GM10266 (cell line): ENCODE data around the gene TLE6.

Source experiments
- DNase-seq: peaks from one replicate; pipeline ENCODE4 v3.0.0; 2012; ENCODE audit errors: extremely low spot score
- TF ChIP-seq, protein P1 (sequence below): IDR thresholded peaks from 2 replicates; pipeline ENCODE4 v1.5.1; 2012; ENCODE audit warnings: mild to moderate bottlenecking, low read depth; ENCODE audit not compliant: control insufficient read depth, insufficient read depth; ENCODE audit errors: missing control alignments

The TLE6 gene

DNA sequence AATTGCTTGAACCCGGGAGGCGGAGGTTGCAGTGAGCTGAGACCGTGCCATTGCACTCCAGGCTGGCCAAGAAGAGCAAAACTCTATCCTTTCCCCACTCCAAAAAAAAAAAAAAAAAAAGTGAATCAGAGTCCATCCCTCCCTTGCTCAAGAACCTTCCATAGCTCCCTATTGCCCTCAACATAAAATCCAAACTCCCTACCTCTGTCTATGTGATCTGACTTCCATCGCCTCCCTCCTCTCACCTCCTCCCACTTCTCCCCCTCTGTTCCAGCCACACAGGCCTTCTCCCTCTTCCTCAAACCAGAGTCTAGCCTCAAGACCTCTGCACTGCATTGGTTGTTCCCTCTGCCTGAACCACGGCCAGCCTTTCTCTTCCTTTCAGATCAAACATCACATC, 61.8 kb downstream of the TLE6 start:
- DNase-seq, result no peak
- TF ChIP-seq, protein P1, sequence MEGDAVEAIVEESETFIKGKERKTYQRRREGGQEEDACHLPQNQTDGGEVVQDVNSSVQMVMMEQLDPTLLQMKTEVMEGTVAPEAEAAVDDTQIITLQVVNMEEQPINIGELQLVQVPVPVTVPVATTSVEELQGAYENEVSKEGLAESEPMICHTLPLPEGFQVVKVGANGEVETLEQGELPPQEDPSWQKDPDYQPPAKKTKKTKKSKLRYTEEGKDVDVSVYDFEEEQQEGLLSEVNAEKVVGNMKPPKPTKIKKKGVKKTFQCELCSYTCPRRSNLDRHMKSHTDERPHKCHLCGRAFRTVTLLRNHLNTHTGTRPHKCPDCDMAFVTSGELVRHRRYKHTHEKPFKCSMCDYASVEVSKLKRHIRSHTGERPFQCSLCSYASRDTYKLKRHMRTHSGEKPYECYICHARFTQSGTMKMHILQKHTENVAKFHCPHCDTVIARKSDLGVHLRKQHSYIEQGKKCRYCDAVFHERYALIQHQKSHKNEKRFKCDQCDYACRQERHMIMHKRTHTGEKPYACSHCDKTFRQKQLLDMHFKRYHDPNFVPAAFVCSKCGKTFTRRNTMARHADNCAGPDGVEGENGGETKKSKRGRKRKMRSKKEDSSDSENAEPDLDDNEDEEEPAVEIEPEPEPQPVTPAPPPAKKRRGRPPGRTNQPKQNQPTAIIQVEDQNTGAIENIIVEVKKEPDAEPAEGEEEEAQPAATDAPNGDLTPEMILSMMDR, result no peak

DNA sequence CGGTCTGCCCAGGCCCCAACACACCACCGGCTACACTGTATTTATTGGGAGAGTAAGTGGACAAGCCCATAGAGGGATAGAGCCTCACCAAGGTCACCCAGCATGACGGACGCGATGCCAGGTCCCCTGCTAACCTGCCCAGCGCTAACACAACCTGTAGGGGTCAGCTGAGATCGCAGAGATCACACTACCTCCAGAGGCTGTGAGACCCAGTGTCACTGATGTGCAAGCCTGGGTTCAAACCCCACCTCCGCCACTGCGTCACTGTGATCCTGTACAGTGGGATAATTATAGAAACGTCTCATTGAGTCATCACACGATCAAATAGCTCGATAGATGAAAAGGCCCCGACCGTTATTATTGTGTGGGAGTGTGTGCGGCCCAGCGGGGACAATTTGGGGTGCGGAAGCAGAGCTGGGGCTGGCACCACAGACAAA, 62.3 kb downstream of the TLE6 start:
- no peak for DNase-seq
- TF ChIP-seq, protein P1, result no peak

DNA sequence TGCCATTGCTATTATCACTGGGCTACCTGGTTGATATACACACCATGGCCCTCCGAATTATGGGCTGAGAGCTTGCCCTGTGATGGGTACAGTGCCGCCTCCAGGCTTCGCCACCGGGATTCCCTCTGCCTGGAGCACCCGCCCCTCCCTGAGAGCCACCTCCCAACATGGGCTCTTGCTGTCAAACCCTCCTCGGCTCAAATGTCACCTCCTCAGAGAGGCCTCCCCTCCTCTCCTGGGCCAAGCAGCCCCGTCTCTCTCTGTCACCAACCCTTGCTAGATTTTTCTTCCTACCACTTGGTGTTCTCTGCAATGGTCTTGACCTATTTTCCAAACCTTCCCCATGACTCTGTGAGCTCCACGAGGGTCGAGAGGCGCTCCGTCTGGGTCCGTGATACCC, 64.0 kb downstream of the TLE6 start:
- no peak for DNase-seq
- TF ChIP-seq, protein P1, result no peak

DNA sequence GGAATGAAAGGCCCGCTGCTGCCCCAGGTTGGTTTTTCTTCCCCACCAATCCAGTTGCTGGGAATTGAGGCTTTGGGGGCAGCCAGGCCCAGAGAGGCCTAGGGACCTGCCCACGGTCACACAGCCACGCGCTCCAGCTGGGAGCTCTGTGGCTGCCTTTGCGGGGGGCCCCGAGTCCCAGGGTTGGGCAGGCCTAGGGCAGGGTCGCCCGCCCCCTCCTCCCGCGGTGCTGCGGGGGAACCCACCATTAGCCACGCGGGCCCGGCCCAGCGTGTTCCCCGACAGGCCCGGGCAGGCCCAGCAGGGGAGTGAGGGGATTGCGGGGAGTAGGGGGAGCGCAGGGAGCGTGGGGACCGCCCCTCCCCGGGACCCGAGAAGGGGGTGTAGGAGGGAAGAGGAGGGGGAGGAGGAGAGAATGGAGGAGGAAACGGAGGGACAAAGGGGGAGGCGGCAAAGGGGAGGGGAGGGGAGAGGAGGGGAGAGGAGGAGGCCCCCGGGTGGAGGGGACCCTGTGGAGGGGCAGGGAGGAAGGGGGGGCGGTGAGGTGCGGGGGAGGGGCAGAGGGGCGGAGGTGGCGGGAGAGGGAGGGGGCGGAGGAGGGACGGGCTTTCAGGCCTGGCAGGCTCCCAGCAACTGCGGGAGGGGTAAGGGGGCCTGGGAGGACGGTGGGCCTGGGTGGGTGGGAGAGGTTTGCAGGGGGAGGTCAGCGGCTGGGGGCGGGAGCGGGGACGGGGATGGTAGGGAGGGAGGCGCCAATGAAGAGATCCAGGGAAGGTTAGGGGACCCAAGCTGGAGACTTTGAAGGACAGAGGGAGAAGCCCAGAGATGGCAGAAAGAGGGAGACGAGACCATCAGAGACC, 64.6 kb downstream of the TLE6 start:
- TF ChIP-seq, protein P1, result no peak
- DNase-seq, result no peak

DNA sequence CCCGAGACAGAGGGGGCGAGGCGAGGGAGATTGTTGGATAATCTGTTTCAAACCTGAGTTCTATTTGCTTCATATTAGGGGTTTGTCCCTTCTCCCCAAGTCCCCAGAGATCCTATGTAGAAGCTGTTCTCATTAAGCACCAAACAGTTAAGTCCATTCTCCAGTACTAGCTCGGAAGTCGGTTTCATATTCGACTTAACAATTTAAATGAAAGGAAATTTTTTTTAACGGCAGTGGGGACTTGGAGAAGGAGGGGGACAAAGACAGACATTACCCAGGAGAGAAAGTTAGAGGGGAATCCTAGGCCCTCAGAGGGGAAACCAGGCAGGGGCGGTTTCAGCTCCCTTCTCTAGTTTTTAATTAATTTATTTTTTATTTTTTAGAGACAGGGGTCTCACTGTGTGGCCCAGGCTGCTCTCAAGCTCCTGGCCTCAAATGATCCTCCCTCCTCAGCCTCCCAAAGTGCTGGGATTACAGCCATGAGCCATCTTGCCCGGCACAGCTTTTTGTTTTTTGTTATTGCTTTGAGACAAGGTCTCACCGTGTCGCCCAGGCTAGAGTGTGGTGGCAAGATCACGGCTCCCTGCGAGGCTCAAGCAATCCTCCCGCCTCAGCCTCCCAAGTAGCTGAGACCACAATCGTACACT, 65.4 kb downstream of the TLE6 start:
- DNase-seq, result no peak
- TF ChIP-seq, protein P1, result no peak
